HG03045 (cell line): ENCODE results near the gene DEDD.

Experiments
- ATAC-seq: cut with Tn5 transposase; IDR thresholded peaks from one replicate; pipeline ENCODE4 v1.9.1; 2021; ENCODE audit warnings: mild to moderate bottlenecking, moderate library complexity; ENCODE audit not compliant: unreplicated experiment

DEDD gene

GRCh38 chr1:161096530-161096929, 35.9 kb downstream of the DEDD start:
- no peak for ATAC-seq

DNA sequence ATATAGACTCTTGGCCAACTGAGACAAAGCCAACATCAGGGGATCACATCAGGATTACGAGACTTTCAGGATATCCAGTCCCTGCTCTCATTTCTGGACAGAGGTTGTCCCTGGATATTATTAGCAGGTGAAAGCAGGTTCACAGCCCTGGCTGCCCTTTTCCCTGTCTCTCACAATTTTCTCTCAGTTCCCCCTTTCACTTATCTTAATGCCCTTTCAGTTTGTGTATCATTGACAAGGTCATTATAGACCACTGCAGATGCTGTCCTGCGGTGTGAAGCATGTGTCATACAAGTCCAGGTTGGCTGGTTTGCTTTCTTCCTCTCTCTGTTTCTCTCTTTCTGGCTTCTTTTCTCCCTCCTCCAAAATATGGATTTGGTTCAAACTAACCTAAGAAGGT, 36.5 kb downstream of the DEDD start:
- no peak for ATAC-seq

DNA sequence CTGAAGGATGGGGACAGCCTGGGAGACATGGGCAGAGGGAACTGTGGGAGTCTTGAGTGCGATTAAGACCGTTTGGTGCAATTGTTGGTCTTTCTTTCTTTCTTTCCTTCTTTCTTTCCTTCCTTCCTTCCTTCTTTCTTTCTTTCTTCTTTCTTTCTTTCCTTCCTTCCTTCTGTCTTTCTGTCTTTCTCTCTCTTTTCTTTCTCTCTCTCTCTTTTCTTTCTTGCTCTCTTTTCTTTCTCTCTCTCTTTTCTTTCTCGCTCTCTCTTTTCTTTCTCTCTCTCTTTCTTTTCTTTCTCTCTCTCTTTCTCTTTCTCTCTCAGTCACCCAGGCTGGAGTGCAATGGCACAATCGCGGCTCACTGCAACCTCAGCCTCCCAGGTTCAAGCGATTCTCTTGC, 37.2 kb downstream of the DEDD start:
- ATAC-seq = no peak

- ATAC-seq = no peak
Observed at GRCh38 chr1:161094481-161094880, 38.0 kb downstream of the DEDD start.

- no peak for ATAC-seq
Observed at GRCh38 chr1:161092621-161093028, 39.8 kb downstream of the DEDD start.

- ATAC-seq = no peak
Observed at GRCh38 chr1:161091796-161092507, 40.5 kb downstream of the DEDD start.

GRCh38 chr1:161091093-161091492, 41.4 kb downstream of the DEDD start:
- no peak for ATAC-seq

GRCh38 chr1:161090617-161091016, 41.9 kb downstream of the DEDD start:
- no peak for ATAC-seq

DNA sequence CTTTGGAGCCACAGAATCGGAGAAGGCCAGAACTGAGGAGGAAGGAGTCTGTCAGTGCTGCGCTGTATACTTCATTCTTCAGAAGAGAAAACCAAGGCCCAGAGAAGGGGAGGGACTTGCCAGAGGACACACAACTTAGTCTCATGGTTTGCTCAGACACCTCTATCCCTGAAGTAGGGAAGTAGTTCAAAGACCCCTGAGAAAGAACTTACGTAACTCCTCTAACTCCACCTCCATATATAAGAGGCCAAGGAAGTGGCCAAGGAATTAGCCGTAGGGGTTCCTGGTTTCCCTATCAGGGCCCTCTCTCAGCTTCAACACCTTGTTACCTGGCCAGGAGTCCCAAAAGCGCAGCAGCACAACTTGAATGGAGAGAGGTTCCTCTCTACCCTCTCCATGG, 42.5 kb downstream of the DEDD start:
- ATAC-seq = no peak

- no peak for ATAC-seq
Observed at GRCh38 chr1:161089251-161089924, 43.1 kb downstream of the DEDD start, which contains the start of gene NECTIN4. NECTIN4 (minus strand) TSS chr1:161089558; CDS start chr1:161089296, 262 bp downstream.

DNA sequence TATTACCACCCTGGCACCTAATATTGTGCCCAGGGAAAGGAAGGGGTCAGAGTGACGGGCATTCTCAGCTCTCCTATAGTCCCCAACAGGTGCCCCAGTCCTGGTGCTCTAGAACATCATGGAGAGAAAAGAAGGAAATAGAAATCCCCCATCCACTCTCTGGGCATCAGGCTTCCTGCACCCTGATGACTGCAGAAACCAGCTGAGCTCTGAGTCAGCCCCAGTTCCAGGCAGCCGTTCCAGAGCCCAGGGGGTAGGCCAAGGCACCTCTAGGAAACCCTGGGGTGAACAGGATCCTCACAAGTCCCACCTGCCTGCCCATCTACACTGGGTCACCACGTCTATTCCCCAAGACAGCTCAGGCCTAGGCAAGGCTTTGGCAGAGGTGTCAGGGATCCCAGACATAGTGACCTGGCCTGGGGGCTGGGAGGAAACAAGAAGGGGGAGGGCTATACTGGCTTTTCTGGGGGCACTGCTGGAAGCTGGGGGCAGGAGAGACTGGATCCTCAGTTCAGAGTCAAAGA, 43.8 kb downstream of the DEDD start:
- ATAC-seq = no peak

- no peak for ATAC-seq
Observed at GRCh38 chr1:161086457-161086856, 46.0 kb downstream of the DEDD start.

DNA sequence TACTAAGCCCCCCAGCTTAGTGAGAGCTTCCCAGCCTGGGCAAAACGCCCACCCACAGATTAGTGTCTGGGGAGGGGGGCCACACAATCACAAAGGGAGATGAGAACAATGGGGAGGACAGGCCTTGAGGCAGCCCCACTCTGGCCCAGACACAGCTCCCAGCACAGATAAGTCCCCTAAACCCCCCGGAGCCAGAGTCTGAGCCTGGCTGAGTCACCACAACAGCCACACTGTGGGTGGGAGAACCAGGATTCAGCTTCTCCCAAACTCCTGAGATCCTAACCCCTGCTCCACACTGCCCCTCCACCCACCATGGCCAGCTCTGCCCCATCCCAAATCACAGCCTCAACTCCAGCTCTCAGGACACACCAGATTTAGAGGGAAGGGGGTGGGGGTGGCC, 47.3 kb downstream of the DEDD start:
- no peak for ATAC-seq

- no peak for ATAC-seq
Observed at GRCh38 chr1:161084597-161084988, 47.9 kb downstream of the DEDD start.

- ATAC-seq = no peak
Observed at GRCh38 chr1:161083748-161084596, 48.5 kb downstream of the DEDD start.

DNA sequence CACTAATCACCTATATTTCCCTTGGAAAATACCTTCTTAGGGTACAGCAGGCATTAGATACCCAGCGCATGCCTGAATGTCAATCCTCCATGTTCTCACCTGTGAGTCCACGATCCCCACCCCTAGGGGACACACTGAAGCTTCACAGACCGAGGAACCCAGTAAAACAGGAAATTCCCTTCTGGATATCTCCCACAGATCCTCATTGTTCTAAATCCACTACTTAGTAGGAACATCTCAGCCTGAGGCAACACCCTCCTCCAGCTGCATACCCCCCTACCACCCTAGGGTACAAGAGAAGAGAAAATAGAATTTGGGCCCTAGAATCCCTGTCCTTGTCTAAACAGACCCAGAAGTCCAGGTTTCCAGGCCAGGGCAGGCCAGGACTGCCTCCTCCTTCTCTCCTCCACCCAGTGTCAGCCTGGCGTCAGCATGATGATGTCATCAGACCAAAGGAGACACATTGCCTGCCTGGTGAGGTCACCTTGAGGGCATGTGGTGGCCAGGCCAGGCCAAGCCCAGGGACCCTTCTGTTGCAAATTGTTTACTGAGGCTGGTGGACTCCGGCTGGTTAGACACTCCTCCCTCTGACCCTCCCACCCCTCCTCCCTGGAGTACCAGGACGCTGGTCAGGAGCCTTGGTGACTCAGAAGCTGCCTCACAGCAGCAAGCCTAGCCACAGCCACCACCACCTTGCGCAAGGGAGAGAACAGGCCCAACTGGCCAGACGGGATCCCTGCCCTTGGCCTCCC, 49.3 kb downstream of the DEDD start:
- ATAC-seq = no peak

GRCh38 chr1:161082483-161082882, 50.0 kb downstream of the DEDD start:
- ATAC-seq = no peak

DNA sequence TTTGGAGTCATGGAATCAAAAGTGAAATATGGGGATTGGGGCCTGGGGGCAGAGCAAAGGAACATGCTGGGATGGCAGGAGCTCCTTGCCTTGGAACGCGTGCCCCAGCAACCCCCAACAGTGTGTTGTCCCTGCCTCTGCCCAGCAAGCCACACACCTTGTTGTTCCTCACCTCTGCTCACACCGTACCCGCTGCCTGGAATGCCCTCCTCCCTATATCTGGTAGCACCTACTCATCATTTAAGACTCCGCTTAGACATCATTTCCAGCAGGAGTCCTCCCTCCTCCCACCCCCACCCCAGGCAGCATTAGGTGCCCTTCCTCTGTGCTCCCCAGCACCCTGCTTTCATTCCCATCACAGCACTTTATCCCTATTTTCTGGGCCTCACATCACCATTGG, 50.9 kb downstream of the DEDD start:
- ATAC-seq = no peak

DNA sequence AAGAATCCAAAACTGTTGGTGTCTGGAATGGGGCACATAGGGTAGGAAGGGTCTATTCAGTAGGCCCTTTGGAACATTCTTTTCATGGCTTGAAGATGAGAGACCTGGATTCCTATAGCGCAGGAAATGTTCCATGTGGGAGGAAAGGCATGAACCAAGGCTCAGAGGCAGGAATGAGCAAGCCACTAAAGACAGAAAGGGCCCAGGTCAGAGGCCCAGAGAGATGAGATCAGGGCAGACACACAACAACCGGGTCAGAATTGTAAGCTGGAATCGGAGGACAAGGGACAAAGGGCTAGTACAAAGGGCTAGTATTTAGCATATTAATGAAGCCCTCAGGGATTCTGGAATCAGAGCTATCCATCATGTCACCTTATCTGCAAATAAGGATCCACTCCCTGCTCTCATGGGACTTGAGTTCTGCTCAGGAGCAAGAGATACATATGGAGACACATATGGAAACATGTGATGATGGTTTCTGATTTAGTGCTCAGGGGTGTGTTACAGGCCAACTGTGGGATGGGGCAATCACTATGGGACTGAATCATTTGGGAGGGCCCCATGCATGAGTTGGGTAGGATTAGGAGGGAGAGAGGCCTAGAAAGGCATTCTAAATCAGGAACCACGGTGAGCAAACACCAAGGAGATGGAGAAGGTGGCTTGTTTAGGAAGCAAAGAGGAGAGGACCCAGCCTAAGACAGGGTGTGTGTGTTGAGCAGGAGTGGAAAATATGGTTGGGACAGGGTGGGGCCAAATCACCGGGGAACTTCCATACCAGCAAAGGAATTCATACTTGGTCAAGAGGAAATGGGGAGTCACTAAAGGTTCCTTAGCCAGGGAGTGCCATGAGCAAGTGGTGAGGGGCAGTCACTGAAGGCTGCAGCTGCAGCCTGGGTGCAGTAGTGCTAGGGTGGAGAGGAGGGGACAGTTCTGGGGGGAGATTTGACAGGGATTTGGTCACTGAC, 51.7 kb downstream of the DEDD start:
- no peak for ATAC-seq
